Activated CD4-positive, CD25-positive, alpha-beta regulatory T cell (primary cell): ENCODE data around the gene SMAD3.

Experiments
- DNase-seq, 4 experiments: peaks; one replicate each; lab custom pipeline; 2025; lab: John Stamatoyannopoulos, UW

The SMAD3 gene

DNA sequence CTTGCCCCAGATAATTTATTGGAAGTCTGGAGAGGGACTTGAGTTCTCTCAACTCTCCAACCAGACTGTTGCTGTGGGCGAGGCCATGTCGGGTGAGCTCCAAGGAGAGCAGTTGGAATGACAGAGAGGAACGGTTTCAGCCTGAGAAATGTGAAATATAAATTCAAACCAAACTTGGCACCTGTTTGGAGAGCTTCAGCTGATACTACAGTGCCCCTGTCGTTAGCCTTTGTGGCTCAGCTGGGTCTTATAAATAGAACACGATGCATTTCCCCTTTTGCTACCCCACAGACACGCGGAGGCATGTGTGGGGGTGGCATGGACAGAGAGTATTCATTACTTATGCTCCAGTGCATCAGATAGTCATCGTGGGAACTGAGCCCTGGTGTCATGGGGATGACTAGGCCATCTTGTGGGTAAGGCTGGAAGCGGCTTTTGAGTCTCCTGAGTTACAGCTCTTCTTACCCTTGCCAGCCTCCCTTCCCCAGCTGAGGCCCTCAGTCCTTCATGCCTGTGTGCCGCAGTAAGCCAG lies 15.6 kb downstream of the SMAD3 start:
- DNase-seq = peak in 1 of 4 experiments; percentile 41

GRCh38 chr15:67082007-67082536 lies 16.7 kb downstream of the SMAD3 start:
- DNase-seq = peak in 2 of 4 experiments; percentile 48 to 56

- no peak for DNase-seq
These were observed 17.8 kb downstream of the SMAD3 start for GRCh38 chr15:67083135-67083762.

- DNase-seq = no peak
These were observed 19.2 kb downstream of the SMAD3 start for GRCh38 chr15:67084561-67084960.

DNA sequence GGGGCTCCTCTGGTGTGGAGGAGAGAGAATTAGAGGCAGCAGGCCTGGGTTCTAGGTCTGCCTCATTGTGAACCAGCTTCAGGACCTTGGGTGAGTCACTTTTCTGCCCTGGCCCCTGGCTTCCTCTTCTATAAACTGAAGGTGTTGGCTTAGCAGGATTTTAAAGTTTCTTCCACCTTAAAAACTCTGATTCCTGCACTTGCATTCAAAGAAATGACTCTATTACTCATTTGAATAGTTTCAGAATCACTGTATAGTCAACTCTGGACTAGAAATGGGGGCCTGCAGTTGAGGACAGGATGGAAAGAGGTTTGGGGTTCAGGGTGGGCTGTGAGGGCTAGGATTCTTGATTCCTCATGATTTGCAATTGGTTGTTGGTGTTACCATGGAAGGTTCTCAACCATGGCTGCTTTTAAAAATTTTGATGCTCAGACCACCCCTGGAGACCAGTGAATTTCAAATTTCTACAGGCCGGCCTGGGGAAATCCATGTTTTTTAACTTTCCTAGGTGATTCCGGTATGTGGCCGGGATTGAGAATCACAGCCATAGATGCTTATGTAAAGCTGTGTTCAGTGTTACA lies 19.9 kb downstream of the SMAD3 start:
- DNase-seq = no peak

DNA sequence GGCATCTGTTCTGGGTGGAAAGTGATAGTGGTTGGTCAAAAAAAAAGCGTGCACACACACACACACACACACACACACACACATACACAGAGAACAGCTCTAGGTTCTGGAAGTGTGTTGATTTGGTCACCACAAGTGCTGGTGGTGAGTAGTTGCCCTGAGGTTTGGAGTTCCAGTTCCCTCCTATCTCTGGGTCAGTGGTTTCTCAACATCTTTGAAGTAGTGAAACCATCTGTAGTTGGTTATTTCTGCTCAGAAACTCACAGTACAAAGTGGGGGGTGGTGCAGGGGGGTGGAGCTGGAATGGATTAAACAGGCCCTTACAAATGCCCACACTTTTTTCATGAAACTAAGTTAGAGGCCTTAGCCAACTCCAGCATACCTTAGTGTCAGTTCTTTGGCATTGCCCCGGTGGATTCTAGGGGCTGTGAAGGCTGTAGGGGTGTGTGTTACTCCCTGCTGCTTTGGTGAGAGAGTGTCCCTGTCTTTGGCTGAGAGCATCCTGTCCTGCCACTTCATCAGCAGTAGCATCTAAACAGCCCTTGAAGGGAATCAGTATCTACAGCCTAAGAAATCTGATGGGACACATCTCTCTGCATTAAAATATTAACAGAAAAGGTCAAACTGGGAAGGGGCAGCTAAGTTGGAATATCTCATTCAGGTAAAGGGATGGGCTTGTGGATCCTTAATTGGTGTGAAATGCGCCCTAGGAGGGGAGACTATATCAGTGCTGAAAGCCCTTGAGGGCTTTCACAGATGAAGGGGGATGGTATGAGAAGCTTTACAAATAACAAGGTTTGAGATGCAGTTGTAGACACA lies 20.6 kb downstream of the SMAD3 start:
- no peak for DNase-seq

- no peak for DNase-seq
These were observed 21.2 kb downstream of the SMAD3 start for GRCh38 chr15:67086637-67086914.

DNA sequence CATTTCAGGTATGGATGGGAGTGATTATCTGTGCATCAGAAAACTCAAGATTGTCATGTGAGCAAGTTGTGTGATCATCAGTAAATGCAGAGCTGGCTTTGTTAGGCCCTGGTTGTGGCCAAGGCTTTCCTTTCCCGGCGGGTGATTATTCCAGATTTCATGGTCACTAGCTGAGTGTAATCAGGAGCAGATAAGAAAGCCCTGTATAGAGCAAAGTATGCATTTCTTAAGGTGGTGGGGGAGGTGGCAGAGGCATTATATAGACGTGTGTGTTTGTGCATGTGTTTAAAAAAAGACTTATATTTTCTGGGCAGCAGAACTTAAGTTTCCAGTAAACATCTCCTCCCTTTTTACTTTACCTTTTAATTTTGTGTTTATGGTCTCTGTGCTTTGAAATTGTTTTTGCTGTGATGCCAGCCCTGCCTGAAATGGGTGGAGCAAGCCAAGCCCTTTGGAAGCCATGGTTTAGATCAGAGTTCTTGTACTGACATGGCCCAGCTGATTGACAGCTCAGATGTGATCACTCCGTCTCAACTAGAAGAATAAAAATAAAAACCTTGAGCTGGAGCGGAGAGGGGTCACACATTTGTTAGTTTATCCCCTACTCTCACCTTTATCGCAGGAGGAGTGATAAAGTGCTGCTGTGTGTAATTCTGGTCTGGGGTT lies 22.2 kb downstream of the SMAD3 start:
- no peak for DNase-seq

GRCh38 chr15:67089217-67090193 lies 24.1 kb downstream of the SMAD3 start:
- DNase-seq = no peak

GRCh38 chr15:67090297-67091070 lies 25.1 kb downstream of the SMAD3 start:
- no peak for DNase-seq

DNA sequence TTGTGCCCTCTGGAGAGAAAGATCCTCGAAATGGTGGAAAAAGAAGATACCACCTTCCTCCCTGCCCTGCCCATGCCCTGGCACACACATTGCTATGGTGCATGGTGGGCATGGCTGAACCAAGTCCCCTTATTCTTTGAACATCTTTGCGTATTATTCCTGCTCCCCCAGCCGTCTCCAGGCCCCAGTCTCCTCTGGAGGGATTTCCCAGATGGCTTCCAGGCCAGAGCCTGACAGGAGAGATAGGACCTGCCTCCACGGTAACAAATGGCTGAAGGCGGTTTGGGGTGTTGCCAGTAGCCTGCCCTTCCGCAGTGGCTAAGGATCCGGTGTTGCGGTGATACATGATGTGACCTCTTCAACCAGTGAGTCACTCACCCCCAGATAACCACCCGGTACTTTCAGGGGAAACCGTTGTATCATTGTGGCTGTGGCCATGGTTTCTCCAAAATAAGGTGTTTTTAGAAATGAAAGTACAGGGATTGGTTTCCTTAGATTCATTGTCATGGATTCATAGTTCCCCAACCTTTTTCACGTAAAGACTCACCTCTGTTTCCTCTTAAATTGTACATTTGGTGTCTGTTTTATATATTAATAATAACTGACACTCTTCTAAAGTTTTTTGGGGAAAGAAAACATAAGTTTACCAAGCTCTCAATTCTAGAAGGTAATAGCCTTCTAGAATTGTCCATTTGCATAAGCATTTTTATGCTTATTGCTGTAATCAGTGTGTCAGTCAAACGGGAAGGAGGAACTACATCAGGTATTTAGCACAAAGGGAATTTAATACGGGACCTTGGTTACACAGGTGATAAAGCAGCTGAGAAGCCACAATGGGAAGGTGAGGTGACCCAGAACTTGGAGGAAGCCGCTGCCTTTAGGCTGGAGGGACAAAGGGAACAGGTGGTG lies 25.9 kb downstream of the SMAD3 start:
- peak; percentile 24 to 47 (median 38) for DNase-seq

DNA sequence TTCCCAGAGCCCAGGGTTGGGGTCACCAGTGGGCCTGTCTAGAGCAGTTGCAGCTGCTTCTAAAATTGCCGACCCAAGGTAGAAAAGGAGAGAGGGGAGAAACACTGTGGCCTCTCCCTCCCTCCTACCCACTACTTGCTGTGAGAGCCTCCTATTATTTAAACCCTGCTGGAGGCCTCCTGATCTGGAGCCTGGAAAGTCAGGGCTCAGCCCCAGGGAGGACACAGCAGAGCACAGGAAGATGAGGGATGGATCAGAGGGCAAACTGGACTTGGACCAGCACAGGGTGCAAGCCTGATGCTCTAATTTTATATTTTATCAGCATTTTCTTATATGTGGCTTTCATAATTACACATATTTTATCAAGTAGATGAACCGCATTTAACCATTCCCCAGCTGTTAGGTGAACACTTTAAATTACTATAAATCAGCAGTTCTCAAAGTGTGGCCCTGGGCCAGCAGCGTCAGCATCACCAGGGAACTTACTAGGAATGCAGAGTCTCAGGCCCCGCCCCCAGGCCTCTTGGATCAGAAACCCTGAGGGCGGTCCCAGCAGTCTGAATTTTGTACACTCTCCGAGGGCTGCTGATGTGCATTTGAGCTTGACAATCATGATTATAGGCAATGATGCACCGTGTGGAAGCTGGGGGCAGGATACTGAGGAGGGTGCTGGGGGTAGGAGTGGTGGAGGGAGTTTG lies 26.7 kb downstream of the SMAD3 start:
- no peak for DNase-seq

DNA sequence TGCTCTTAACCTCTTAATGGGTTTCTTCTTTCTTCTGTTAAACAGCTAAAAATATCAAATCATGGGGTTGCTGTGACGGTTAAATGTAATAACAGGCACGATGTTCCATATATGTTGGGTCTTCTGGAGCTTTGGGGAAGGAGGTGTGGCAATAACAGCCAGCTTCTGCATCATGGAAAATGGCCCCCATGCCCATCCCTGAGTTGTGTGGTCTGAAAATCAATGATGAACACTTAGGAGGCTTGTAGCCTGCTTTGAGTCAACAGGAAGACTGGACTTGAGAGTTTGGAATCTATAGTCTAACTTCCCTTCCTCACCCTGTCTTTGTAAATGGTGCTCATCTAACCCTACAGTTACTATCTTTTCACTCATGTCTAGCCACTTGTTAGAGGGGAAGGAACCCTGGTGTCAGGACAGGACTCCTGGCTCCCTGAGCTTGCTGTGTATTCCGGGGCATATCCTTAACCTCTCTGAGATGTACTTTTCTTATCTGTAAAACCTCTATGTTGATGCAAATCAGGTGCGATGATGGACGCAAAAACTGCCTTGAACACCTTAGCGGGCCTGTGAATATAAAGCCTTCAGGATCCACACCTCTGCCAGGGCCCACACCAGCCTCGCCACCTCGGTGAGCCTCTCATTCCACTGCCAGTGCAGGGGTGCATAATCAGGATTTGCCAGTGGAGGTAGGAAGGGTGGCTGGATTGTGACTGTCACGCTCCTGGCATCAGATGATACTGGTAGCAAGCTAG lies 27.5 kb downstream of the SMAD3 start:
- no peak for DNase-seq

DNA sequence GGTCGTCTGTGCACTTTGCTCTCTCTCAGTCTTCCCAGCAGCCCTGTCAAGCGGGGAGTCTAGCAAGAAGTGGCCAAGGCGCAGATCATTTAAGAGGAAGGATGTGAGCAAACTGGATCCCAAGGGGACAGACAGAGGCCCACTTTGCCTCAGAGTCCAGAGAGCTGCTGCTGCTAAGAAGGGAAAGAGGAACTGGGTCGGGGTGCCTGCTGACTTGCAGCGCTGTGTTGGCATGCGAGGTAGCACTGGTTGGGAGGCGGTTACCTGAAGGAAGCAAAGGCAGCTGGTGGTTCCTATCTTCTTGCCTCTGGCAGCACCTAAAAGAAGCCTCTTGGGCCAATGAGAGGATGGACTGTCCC lies 28.1 kb downstream of the SMAD3 start:
- DNase-seq = no peak

GRCh38 chr15:67094001-67094826 lies 28.8 kb downstream of the SMAD3 start:
- DNase-seq = no peak

DNA sequence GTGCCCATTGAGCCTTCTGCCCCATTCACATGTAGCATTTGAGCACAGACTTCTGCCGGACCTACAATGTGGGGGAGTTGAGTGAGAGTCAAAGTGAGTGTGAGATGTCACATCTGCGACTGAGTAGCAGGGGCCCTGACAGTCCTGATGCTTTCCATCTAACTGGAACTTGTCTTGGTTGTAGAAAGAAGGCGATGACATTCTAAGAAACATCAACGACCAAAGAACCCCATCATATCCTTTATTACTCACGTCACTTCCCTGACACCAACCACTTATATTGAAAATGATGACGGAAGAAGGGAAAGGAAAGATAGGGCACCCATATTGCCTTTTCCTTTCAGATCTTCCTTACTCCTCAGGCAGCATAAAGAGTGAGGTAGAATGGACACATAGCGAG lies 30.5 kb downstream of the SMAD3 start:
- DNase-seq = no peak
